ENCODE measurements around the gene VRK3. TPM values are rescaled to one million over a fixed set of nuclear protein-coding genes. Genes with fewer than 3 reads are reported as not detected.
"Not testable (repeated sequence)": the region's sequence is repeated elsewhere in the genome, so short reads cannot be mapped to it uniquely, and the experiment has no call there.

The VRK3 gene
- total RNA-seq, 4 donors from 2014 or later: 26.3 to 67.7 (median 50.0) TPM

GRCh38 chr19:50051964-50052363 is 26.8 kb upstream of the VRK3 start:
- Histone ChIP-seq H3K27me3 (no peaks in the 10 kb centered on the region), H3K36me3 (no peaks in the 10 kb centered on the region), H3K4me3 (no peak overlapping the region), H3K9me3 (no peaks in the 10 kb centered on the region), H3K4me1 (peaks cover 0 to 16% (median 15%) of the 10 kb centered on the region in 4 donors), H3K27ac (no peak overlapping the region)
- in situ Hi-C loops (cut with MboI; ENCODE audit: low pct_ligation_motif_present in 1 of 4, low pct_unique_long_range_greater_than_20kb in 1 of 4, low sequenced_read_pairs in 3 of 4): no loop called here
- intact Hi-C loops (cut with DNase I; ENCODE audit: low total_unique reads): no loop called here
- DNase-seq: no peak
- TF ChIP-seq POLR2A (IDR thresholded peaks at IDR 0.05): no peak
- 76 to 81% methylated on average over 7 to 8 of the region's 8 CpGs for WGBS, 2 donors (ENCODE audit: low coverage in 1 of 2)

GRCh38 chr19:50051228-50051895 is 26.2 kb upstream of the VRK3 start:
- WGBS, 2 donors (ENCODE audit: low coverage in 1 of 2): 44 to 54% methylated on average over 12 to 16 of the region's 16 CpGs
- Histone ChIP-seq H3K4me3 (peak overlapping the region in 3 of 4 donors; percentile 30 to 60 (median 35)), H3K27ac (peak overlapping the region in 3 of 4 donors; percentile 63 to 68 (median 66)), H3K4me1 (peaks cover 0 to 16% (median 15%) of the 10 kb centered on the region in 4 donors)
- in situ Hi-C loops (cut with MboI; ENCODE audit: low pct_ligation_motif_present in 1 of 4, low pct_unique_long_range_greater_than_20kb in 1 of 4, low sequenced_read_pairs in 3 of 4); DNase-seq; H3K9me3 ChIP-seq; H3K36me3 ChIP-seq; intact Hi-C loops (cut with DNase I; ENCODE audit: low total_unique reads); H3K27me3 ChIP-seq: not testable (repeated sequence)

- H3K9me3 ChIP-seq: peaks cover 2 to 11% of the 10 kb centered on the region in 2 donors
- peaks cover 0 to 16% (median 15%) of the 10 kb centered on the region in 4 donors for H3K4me1 ChIP-seq
- no peak for TF ChIP-seq POLR2A (IDR thresholded peaks at IDR 0.05)
- TF ChIP-seq POLR2AphosphoS5 (IDR thresholded peaks at IDR 0.05): peak in 1 of 3 donors; percentile 9
- no peak for TF ChIP-seq EP300 (IDR thresholded peaks at IDR 0.05; ENCODE audit: low read depth)
- peak overlapping the region; percentile 63 to 68 (median 66) for H3K27ac ChIP-seq
- in situ Hi-C loops (cut with MboI; ENCODE audit: low pct_ligation_motif_present in 1 of 4, low pct_unique_long_range_greater_than_20kb in 1 of 4, low sequenced_read_pairs in 3 of 4): no loop called here
- H3K27me3 ChIP-seq: no peaks in the 10 kb centered on the region
- 4% methylated on average over 52 of the region's 52 CpGs; no CpG with 5 or more reads in 1 of the 2 donors for WGBS, 2 donors (ENCODE audit: low coverage in 1 of 2)
- DNase-seq: peak; percentile 81
- H3K4me3 ChIP-seq: peak overlapping the region in 3 of 4 donors; percentile 30 to 60 (median 35)
- peaks cover 0 to 10% (median 6%) of the 10 kb centered on the region in 4 donors for H3K36me3 ChIP-seq
- intact Hi-C loops (cut with DNase I; ENCODE audit: low total_unique reads): no loop called here
These were observed 25.4 kb upstream of the VRK3 start for GRCh38 chr19:50050406-50051227.

GRCh38 chr19:50047671-50048070 is 22.5 kb upstream of the VRK3 start:
- no peak overlapping the region for H3K27ac ChIP-seq
- H3K9me3 ChIP-seq: peaks cover 16 to 30% of the 10 kb centered on the region in 2 donors
- WGBS, 2 donors (ENCODE audit: low coverage in 1 of 2): 93 to 95% methylated on average over 4 of the region's 4 CpGs
- intact Hi-C loops (cut with DNase I; ENCODE audit: low total_unique reads) (loop anchor here (5.0 kb wide), 1 partner anchor 115 kb away; no protein-coding TSS in a partner anchor), in situ Hi-C loops (cut with MboI; ENCODE audit: low pct_ligation_motif_present in 1 of 4, low pct_unique_long_range_greater_than_20kb in 1 of 4, low sequenced_read_pairs in 3 of 4) (no loop called here)
- no peak overlapping the region for H3K4me3 ChIP-seq
- H3K4me1 ChIP-seq: peaks cover 0 to 16% (median 15%) of the 10 kb centered on the region in 4 donors
- H3K36me3 ChIP-seq: peaks cover 5 to 38% (median 26%) of the 10 kb centered on the region in 4 donors
- H3K27me3 ChIP-seq: no peaks in the 10 kb centered on the region
- TF ChIP-seq POLR2AphosphoS5 (IDR thresholded peaks at IDR 0.05) (no peak), POLR2A (IDR thresholded peaks at IDR 0.05) (no peak), CTCF (IDR thresholded peaks at IDR 0.05) (no peak), EP300 (IDR thresholded peaks at IDR 0.05; ENCODE audit: low read depth) (no peak)
- no peak for DNase-seq

GRCh38 chr19:50046649-50047503 is 21.7 kb upstream of the VRK3 start:
- in situ Hi-C loops (cut with MboI; ENCODE audit: low pct_ligation_motif_present in 1 of 4, low pct_unique_long_range_greater_than_20kb in 1 of 4, low sequenced_read_pairs in 3 of 4): no loop called here
- peak; percentile 50 for DNase-seq
- Histone ChIP-seq H3K4me1 (peaks cover 0 to 16% (median 15%) of the 10 kb centered on the region in 4 donors), H3K27ac (no peak overlapping the region), H3K9me3 (peaks cover 16 to 30% of the 10 kb centered on the region in 2 donors), H3K4me3 (no peak overlapping the region), H3K27me3 (no peaks in the 10 kb centered on the region), H3K36me3 (peaks cover 5 to 46% (median 30%) of the 10 kb centered on the region in 4 donors)
- WGBS, 2 donors (ENCODE audit: low coverage in 1 of 2): 80 to 85% methylated on average over 1 to 14 of the region's 14 CpGs
- intact Hi-C loops (cut with DNase I; ENCODE audit: low total_unique reads): loop anchor here (5.0 kb wide), 1 partner anchor 115 kb away; no protein-coding TSS in a partner anchor
- TF ChIP-seq POLR2A (IDR thresholded peaks at IDR 0.05): no peak
- TF ChIP-seq CTCF (IDR thresholded peaks at IDR 0.05): peak; percentile 58 to 72 (median 68)
- no peak for TF ChIP-seq POLR2AphosphoS5 (IDR thresholded peaks at IDR 0.05)
- no peak for TF ChIP-seq EP300 (IDR thresholded peaks at IDR 0.05; ENCODE audit: low read depth)

Data from transverse colon (tissue), 4 donors.